ENCODE measurements around the gene QDPR.

DNA sequence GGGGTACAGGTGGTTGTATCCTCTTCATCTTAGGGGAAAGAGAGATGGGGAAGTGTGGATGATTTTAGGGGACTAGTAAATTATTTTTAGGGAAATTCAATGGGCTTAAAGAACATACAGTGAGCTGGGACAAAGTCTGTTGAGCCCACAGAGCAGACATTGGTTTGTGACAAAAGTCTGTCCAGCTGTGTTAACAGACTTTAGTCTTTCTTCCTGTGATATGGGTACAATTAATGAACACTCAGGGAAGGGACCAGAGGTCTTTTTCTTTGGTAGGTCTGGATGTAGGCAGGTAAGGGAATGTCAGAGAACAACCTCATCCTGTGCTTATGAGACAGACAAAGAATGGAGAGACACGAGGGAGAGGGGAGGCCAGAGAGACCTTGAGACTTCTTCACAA is 5.1 kb upstream of the QDPR start:
- TF ChIP-seq, protein P1, sequence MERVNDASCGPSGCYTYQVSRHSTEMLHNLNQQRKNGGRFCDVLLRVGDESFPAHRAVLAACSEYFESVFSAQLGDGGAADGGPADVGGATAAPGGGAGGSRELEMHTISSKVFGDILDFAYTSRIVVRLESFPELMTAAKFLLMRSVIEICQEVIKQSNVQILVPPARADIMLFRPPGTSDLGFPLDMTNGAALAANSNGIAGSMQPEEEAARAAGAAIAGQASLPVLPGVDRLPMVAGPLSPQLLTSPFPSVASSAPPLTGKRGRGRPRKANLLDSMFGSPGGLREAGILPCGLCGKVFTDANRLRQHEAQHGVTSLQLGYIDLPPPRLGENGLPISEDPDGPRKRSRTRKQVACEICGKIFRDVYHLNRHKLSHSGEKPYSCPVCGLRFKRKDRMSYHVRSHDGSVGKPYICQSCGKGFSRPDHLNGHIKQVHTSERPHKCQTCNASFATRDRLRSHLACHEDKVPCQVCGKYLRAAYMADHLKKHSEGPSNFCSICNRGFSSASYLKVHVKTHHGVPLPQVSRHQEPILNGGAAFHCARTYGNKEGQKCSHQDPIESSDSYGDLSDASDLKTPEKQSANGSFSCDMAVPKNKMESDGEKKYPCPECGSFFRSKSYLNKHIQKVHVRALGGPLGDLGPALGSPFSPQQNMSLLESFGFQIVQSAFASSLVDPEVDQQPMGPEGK (CRISPR knock-in tag; IDR thresholded peaks at IDR 0.05; ENCODE audit: borderline replicate concordance), result no peak
- TF ChIP-seq ZNF565 (CRISPR knock-in tag; conservative IDR thresholded peaks at IDR 0.05; ENCODE audit: low read depth), result no peak
- TF ChIP-seq ESRRG (CRISPR knock-in tag; IDR thresholded peaks at IDR 0.05), result no peak
- no peak for TF ChIP-seq ZC3H10 (CRISPR knock-in tag; IDR thresholded peaks at IDR 0.05)
- TF ChIP-seq ZFP30 (CRISPR knock-in tag; IDR thresholded peaks at IDR 0.05), result no peak
